Stimulated activated CD8-positive, alpha-beta memory T cell treated with anti-CD3 and anti-CD28 coated beads, Interleukin-7, amount 100 ng/mL, for 24 hours (primary cell): ENCODE data around the gene TRIM65.

Source experiments
- DNase-seq: peaks from one replicate; pipeline ENCODE4 v3.0.0-alpha.2; 2020; ENCODE audit warnings: low read depth

TRIM65 gene

GRCh38 chr17:75917141-75917916 lies 20.6 kb upstream of the TRIM65 start:
- no peak for DNase-seq

- DNase-seq: no peak
These were observed 18.5 kb upstream of the TRIM65 start for GRCh38 chr17:75915268-75915667.

- DNase-seq: no peak
These were observed 18.0 kb upstream of the TRIM65 start for GRCh38 chr17:75914643-75915267.

GRCh38 chr17:75913537-75914210 lies 16.9 kb upstream of the TRIM65 start:
- DNase-seq: no peak

GRCh38 chr17:75910699-75911098 lies 13.9 kb upstream of the TRIM65 start:
- DNase-seq: no peak

GRCh38 chr17:75909812-75910274 lies 13.1 kb upstream of the TRIM65 start:
- no peak for DNase-seq

GRCh38 chr17:75909051-75909811 lies 12.5 kb upstream of the TRIM65 start:
- DNase-seq: no peak

GRCh38 chr17:75908201-75908600 lies 11.4 kb upstream of the TRIM65 start:
- no peak for DNase-seq

GRCh38 chr17:75906143-75906884 lies 9.6 kb upstream of the TRIM65 start:
- DNase-seq: no peak

GRCh38 chr17:75904749-75905521 lies 8.2 kb upstream of the TRIM65 start, which contains the start of gene MRPL38:
Gene MRPL38, minus strand, starts transcription at chr17:75904884. Its CDS starts 9 bp downstream, at chr17:75904875.
- DNase-seq: peak; percentile 77

GRCh38 chr17:75902406-75902805 lies 5.7 kb upstream of the TRIM65 start:
- no peak for DNase-seq

GRCh38 chr17:75901727-75902126 lies 5.0 kb upstream of the TRIM65 start:
- DNase-seq: no peak

- DNase-seq: no peak
These were observed 4.2 kb upstream of the TRIM65 start for GRCh38 chr17:75900691-75901533.

GRCh38 chr17:75899767-75900468 lies 3.2 kb upstream of the TRIM65 start:
- no peak for DNase-seq

GRCh38 chr17:75899353-75899752 lies 2.6 kb upstream of the TRIM65 start:
- DNase-seq: no peak

GRCh38 chr17:75898791-75899190 lies 2.0 kb upstream of the TRIM65 start:
- DNase-seq: no peak

GRCh38 chr17:75898065-75898464 lies 1.3 kb upstream of the TRIM65 start:
- no peak for DNase-seq

- no peak for DNase-seq
These were observed 639 bp upstream of the TRIM65 start for GRCh38 chr17:75897160-75898019.
